K562 (cell line): ENCODE results near the gene PPM1G. TPM values are rescaled to one million over a fixed set of nuclear protein-coding genes. Genes with fewer than 3 reads are reported as not detected.

ENCODE experiments used
- DACH1 ChIP-seq: fragments of 450-650 bp; IDR thresholded peaks from 2 replicates; pipeline ENCODE4 v1.6.1; 2018; ENCODE audit not compliant: partially characterized antibody
- DMBX1 ChIP-seq: fragments of 250-450 bp; sonication (Bioruptor Pico); IDR thresholded peaks from 2 replicates; pipeline ENCODE4 v1.8.0; 2022; ENCODE audit warnings: inconsistent platforms, mild to moderate bottlenecking, moderate library complexity, borderline replicate concordance
- GABPA ChIP-seq: fragments of 200-800 bp; sonication (Bioruptor generic); conservative IDR thresholded peaks from 2 replicates; pipeline ENCODE4 v1.6.1; 2016; ENCODE audit warnings: low read depth, missing genetic modification characterization, missing compliant biosample characterization
- GTF2B ChIP-seq: IDR thresholded peaks from 2 replicates; pipeline ENCODE4 v1.6.1; 2011; ENCODE audit not compliant: insufficient read length; ENCODE audit errors: extremely low read depth
- PCBP1 ChIP-seq: fragments of 200-400 bp; formaldehyde crosslinking; IDR thresholded peaks from 2 replicates; pipeline ENCODE4 v1.6.1; 2018; ENCODE audit warnings: mild to moderate bottlenecking, low read depth, low read length; ENCODE audit not compliant: poor library complexity, severe bottlenecking
- PHF8 ChIP-seq: fragments of 200-600 bp; sonication (generic); IDR thresholded peaks from 2 replicates; pipeline ENCODE4 v1.6.1; 2012; ENCODE audit warnings: mixed run types, mild to moderate bottlenecking, inconsistent platforms, low read length, moderate library complexity, borderline replicate concordance
- SNRNP70 ChIP-seq: fragments of 200-400 bp; formaldehyde crosslinking; optimal IDR thresholded peaks from 2 replicates; pipeline ENCODE3; 2017; ENCODE audit warnings: low read depth, low read length
- SP1 ChIP-seq: sonication (generic); formaldehyde crosslinking; IDR thresholded peaks from 2 replicates; pipeline ENCODE4 v1.8.1; 2022; ENCODE audit warnings: mild to moderate bottlenecking, missing genetic modification reagents
- STAT5A ChIP-seq: IDR thresholded peaks from 2 replicates; pipeline ENCODE4 v1.6.1; 2012; ENCODE audit warnings: low read length, inconsistent platforms, borderline replicate concordance
- TEAD1 ChIP-seq, 2 experiments: fragments of 450-650 bp in 1 of 2; sonication (generic) in 1 of 2; formaldehyde crosslinking; IDR thresholded peaks; 2 replicates each; pipeline versions ENCODE4 v1.4.0 to v1.8.0; 2020 to 2022; ENCODE audit warnings: mild to moderate bottlenecking in 2 of 2, missing genetic modification reagents in 1 of 2
- ZBTB7A ChIP-seq: IDR thresholded peaks from 2 replicates; pipeline ENCODE4 v1.6.1; 2011; ENCODE audit warnings: low read depth, mild to moderate bottlenecking, low read length, moderate library complexity, borderline replicate concordance; ENCODE audit not compliant: control insufficient read depth
- ZNF217 ChIP-seq: sonication (generic); formaldehyde crosslinking; IDR thresholded peaks from 2 replicates; pipeline ENCODE4 v1.8.0; 2022; ENCODE audit warnings: mild to moderate bottlenecking, missing genetic modification reagents
- ZNF239 ChIP-seq: fragments of 250-450 bp; sonication (Bioruptor Pico); IDR thresholded peaks from 2 replicates; pipeline ENCODE4 v1.4.0; 2020; ENCODE audit warnings: mild to moderate bottlenecking
- polyA plus RNA-seq, 8 experiments: library from polyadenylated mRNA; depleted of rRNA in 4 of 8; stranded (reverse) in 5 of 8; unstranded in 3 of 8; fragments of >200 nt; fragmentation: Nextera tagmentation in 2 of 8; fragmentation: Illumina TruSeq in 1 of 8; extraction: Ambion mirVana in 2 of 8; extraction: Trizol in 1 of 8; gene quantifications; 2 replicates each; pipeline versions ENCODE4 v1.2.1 to v1.2.3, GENCODE V29; 2011 to 2014; ENCODE audit warnings: inconsistent platforms in 1 of 8, missing spikeins in 1 of 8
- total RNA-seq, 7 experiments: library from RNA; depleted of rRNA in 6 of 7; stranded (reverse); fragments of >200 nt in 6 of 7; fragmentation: Illumina TruSeq in 2 of 7; extraction: Trizol in 2 of 7; gene quantifications; 2 replicates each; pipeline versions ENCODE4 v1.2.1 to v1.2.3, GENCODE V29; 2011 to 2021; ENCODE audit warnings: low replicate concordance in 1 of 7
- TF ChIP-seq, protein P1 (sequence below): fragments of 250-450 bp; sonication (Bioruptor Pico); IDR thresholded peaks from 2 replicates; pipeline ENCODE4 v1.5.0; 2020; ENCODE audit warnings: mild to moderate bottlenecking
- TF ChIP-seq, protein P2 (sequence below): fragments of 250-450 bp; sonication (Bioruptor Pico); IDR thresholded peaks from 2 replicates; pipeline ENCODE4 v1.8.0; 2022; ENCODE audit warnings: moderate library complexity, mild to moderate bottlenecking, inconsistent platforms
- TF ChIP-seq, protein P3 (sequence below): sonication (generic); formaldehyde crosslinking; IDR thresholded peaks from 2 replicates; pipeline ENCODE4 v1.4.0; 2020; ENCODE audit warnings: mild to moderate bottlenecking, missing genetic modification reagents

Gene PPM1G
- total and polyA plus RNA-seq, 9 of the 15 experiments (the other 6 are each of a cell fraction or from before 2014, with no cell fraction given) = 61.7 to 230 (median 153) TPM

DNA sequence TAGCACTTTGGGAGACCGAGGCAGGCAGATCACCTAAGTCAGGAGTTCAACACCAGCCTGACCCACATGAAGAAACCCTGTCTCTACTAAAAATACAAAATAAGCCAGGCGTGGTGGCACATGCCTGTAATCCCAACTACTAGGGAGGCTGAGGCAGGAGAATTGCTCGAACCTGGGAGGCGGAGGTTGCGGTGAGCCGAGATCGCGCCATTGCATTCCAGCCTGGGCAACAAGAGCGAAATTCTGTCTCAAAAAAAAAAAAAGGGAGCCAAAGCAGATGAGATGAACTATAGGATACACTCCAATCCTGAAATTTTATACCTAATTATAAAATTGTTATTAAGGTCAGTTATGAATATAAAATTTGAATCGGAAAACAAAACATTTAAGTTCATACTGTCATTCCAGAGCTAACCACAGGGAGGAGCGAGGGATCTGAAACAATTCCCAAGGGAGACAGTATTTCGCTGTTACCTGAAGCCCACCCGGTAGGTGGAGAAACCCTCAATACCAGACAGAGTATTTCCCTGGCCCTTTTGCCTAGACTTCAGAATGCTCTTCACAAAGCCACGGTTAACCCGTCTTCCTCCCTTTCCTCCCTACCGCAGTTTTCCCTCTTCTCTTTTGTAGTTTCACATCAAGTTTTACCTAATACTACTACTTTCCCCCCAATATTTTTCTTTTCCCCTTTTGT is 1.4 kb downstream of the PPM1G start (continued):
- no peak for TF ChIP-seq DMBX1 (CRISPR knock-in tag)
- no peak for TF ChIP-seq STAT5A
- TF ChIP-seq SNRNP70 = no peak
- peak; percentile 52; the same call in 1 of the 2 replicates for TF ChIP-seq ZBTB7A
- no peak for TF ChIP-seq SP1 (CRISPR knock-in tag)
- no peak for TF ChIP-seq ZNF217 (CRISPR knock-in tag)
- TF ChIP-seq GTF2B = no peak
- TF ChIP-seq, protein P1, sequence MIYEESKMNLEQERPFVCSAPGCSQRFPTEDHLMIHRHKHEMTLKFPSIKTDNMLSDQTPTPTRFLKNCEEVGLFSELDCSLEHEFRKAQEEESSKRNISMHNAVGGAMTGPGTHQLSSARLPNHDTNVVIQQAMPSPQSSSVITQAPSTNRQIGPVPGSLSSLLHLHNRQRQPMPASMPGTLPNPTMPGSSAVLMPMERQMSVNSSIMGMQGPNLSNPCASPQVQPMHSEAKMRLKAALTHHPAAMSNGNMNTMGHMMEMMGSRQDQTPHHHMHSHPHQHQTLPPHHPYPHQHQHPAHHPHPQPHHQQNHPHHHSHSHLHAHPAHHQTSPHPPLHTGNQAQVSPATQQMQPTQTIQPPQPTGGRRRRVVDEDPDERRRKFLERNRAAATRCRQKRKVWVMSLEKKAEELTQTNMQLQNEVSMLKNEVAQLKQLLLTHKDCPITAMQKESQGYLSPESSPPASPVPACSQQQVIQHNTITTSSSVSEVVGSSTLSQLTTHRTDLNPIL (CRISPR knock-in tag) = no peak
- TF ChIP-seq, protein P2, sequence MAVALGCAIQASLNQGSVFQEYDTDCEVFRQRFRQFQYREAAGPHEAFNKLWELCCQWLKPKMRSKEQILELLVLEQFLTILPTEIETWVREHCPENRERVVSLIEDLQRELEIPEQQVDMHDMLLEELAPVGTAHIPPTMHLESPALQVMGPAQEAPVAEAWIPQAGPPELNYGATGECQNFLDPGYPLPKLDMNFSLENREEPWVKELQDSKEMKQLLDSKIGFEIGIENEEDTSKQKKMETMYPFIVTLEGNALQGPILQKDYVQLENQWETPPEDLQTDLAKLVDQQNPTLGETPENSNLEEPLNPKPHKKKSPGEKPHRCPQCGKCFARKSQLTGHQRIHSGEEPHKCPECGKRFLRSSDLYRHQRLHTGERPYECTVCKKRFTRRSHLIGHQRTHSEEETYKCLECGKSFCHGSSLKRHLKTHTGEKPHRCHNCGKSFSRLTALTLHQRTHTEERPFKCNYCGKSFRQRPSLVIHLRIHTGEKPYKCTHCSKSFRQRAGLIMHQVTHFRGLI (CRISPR knock-in tag) = no peak
- no peak for TF ChIP-seq PCBP1
- TF ChIP-seq TEAD1 (CRISPR knock-in tag; IDR thresholded peaks at IDR 0.05) = no peak
- TF ChIP-seq PHF8 = no peak
- no peak for TF ChIP-seq DACH1
- TF ChIP-seq, protein P3, sequence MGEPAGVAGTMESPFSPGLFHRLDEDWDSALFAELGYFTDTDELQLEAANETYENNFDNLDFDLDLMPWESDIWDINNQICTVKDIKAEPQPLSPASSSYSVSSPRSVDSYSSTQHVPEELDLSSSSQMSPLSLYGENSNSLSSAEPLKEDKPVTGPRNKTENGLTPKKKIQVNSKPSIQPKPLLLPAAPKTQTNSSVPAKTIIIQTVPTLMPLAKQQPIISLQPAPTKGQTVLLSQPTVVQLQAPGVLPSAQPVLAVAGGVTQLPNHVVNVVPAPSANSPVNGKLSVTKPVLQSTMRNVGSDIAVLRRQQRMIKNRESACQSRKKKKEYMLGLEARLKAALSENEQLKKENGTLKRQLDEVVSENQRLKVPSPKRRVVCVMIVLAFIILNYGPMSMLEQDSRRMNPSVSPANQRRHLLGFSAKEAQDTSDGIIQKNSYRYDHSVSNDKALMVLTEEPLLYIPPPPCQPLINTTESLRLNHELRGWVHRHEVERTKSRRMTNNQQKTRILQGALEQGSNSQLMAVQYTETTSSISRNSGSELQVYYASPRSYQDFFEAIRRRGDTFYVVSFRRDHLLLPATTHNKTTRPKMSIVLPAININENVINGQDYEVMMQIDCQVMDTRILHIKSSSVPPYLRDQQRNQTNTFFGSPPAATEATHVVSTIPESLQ (CRISPR knock-in tag) = no peak
- no peak for TF ChIP-seq ZNF239 (CRISPR knock-in tag)
- no peak for TF ChIP-seq GABPA (tag)
